Left ventricle myocardium inferior (tissue), 1 donor: ENCODE data around the gene GSAP. TPM values are rescaled to one million over a fixed set of nuclear protein-coding genes. Genes with fewer than 3 reads are reported as not detected.

Source experiments
- DNase-seq: peaks from one replicate; pipeline ENCODE4 v3.0.0-alpha.2; 2020
- H3K27ac ChIP-seq: fragments of 200-600 bp; replicated peaks from 2 replicates; pipeline ENCODE4 v1.8.0; 2021
- H3K27me3 ChIP-seq: fragments of 200-600 bp; 2 replicates; pipeline ENCODE4 v1.8.0; 2021; ENCODE audit warnings: low read depth
- H3K36me3 ChIP-seq: fragments of 200-600 bp; 2 replicates; pipeline ENCODE4 v1.8.0; 2021
- H3K4me1 ChIP-seq: fragments of 200-600 bp; 2 replicates; pipeline ENCODE4 v1.8.0; 2021
- H3K4me3 ChIP-seq: fragments of 200-600 bp; 2 replicates; pipeline ENCODE4 v1.8.0; 2021; ENCODE audit warnings: mild to moderate bottlenecking, moderate library complexity
- H3K9me3 ChIP-seq: fragments of 200-600 bp; replicated peaks from 2 replicates; pipeline ENCODE4 v1.8.0; 2021
- intact Hi-C: fragments of 100-400 bp; cut with micrococcal nuclease; formaldehyde crosslinking; loops from one replicate; pipeline ENCODE4 v1.11.0; 2022
- total RNA-seq: library from RNA; stranded (reverse); fragmentation: NEBNext Ultra II Directional; extraction: Animal tissue kit (Norgen Biotek cat#: 25700); gene quantifications from one replicate; pipeline ENCODE4 v1.2.1, GENCODE V29; 2021
- TF ChIP-seq, protein P1 (sequence below): fragments of 200-600 bp; IDR thresholded peaks from 2 replicates; pipeline ENCODE4 v1.8.0; 2021; ENCODE audit warnings: antibody characterized with exemption, mild to moderate bottlenecking, borderline replicate concordance
- donor health status: DM: no; HTN: yes; CAD: no; lungs with severe emphysema.

Gene GSAP
- total RNA-seq, 1 donor from 2014 or later: 7.2 TPM

DNA sequence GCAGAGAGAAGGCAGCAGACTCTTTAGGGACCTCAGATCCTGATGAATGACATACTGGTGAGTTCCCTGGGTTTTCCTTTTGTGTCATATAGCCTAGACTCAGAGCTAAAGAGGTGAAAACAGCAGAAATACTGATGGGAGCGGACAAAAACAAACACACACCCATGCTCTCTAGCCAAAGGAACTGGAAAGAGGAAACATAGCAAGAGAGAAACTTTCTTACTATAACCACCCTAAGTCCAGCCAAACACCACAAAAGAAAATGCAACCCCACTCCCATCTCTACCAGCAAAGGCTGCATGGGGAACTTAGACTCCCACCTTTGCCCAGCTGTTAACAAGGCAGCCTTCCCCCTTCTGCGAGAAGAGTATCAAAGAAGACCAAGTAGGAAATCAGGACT is 16.3 kb downstream of the GSAP start:
- H3K9me3 ChIP-seq: no peaks in the 10 kb centered on the region
- intact Hi-C loops: no loop called here
- TF ChIP-seq, protein P1, sequence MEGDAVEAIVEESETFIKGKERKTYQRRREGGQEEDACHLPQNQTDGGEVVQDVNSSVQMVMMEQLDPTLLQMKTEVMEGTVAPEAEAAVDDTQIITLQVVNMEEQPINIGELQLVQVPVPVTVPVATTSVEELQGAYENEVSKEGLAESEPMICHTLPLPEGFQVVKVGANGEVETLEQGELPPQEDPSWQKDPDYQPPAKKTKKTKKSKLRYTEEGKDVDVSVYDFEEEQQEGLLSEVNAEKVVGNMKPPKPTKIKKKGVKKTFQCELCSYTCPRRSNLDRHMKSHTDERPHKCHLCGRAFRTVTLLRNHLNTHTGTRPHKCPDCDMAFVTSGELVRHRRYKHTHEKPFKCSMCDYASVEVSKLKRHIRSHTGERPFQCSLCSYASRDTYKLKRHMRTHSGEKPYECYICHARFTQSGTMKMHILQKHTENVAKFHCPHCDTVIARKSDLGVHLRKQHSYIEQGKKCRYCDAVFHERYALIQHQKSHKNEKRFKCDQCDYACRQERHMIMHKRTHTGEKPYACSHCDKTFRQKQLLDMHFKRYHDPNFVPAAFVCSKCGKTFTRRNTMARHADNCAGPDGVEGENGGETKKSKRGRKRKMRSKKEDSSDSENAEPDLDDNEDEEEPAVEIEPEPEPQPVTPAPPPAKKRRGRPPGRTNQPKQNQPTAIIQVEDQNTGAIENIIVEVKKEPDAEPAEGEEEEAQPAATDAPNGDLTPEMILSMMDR: no peak
- peaks cover 13% of the 10 kb centered on the region for H3K36me3 ChIP-seq
- H3K27ac ChIP-seq: no peak overlapping the region
- H3K4me1 ChIP-seq: no peaks in the 10 kb centered on the region
- DNase-seq: no peak
- H3K27me3 ChIP-seq: no peaks in the 10 kb centered on the region
- no peak overlapping the region for H3K4me3 ChIP-seq

DNA sequence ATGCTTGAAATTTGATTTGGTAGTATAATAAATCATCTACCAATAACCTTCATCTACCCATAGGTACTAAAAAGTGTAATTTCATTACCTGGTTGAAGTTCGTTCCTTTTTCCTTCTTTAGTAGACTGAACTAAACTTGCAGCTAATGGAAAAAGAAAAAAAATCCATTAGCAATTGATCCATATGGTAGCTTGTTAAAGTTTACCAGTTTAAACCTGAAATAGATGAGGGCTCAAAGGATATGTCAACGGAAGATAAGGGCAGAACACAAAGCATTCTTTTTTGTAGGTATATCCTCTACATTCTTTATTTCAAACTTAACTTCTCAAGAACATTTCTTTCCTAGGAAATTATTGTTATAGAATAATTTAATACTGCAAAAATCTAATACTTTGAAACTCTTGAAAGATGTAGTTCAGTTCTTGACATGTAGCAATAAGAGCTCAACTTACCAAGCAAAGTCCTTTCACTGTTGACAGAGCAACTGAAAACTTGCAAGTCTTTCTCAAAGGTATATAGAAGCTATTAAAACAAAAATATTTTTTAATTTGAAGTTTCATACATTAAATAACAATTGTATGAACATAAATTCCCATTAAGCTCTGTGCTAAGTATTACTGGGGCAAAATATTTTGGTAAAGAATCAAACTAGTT is 19.1 kb downstream of the GSAP start:
- Histone ChIP-seq H3K27me3 (no peaks in the 10 kb centered on the region), H3K4me1 (no peaks in the 10 kb centered on the region), H3K27ac (no peak overlapping the region), H3K36me3 (peaks cover 19% of the 10 kb centered on the region), H3K9me3 (no peaks in the 10 kb centered on the region), H3K4me3 (no peak overlapping the region)
- TF ChIP-seq, protein P1: no peak
- intact Hi-C loops: no loop called here
- DNase-seq: no peak

DNA sequence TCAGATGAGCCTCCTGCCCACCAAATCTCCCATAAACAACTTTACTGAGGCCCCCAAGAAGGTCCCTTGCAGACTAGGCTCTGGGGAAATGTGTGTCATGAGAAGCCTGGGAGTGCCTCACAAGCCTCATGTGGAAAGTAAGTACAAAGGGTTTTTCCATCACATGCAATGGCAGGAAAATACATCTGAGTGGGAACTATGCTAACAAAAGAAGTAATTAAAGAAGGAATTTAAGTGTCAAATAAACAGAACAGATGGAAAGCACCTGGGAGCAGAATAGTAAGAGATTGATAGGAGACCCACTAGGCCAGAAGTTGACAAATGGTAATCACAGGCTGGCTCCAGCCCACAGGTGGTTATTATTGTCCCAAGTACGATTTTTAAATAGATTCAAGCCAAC is 20.5 kb downstream of the GSAP start:
- intact Hi-C loops: no loop called here
- TF ChIP-seq, protein P1: no peak
- no peak overlapping the region for H3K27ac ChIP-seq

DNA sequence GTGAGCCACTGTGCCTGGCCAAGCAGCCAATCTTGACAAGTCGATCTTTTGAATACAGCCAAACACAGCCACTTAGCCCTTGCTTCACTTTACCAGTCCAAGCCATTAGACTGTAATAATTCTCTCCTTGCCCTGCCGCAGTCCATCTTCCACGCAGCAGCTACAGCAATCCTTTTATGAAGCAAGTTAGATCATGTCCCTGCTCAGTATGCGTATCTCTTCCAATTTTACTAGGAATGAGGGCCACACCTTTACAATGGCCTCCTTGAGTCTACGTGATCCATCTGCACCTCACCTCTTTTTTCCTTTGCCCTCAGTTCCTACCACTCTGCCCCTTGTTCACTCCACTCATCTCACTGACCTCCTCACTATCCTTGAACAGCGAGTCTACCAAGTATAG is 22.2 kb downstream of the GSAP start:
- intact Hi-C loops: no loop called here
- Histone ChIP-seq H3K4me3 (no peak overlapping the region), H3K4me1 (no peaks in the 10 kb centered on the region)

More for the DNA sequence above, 20.5 kb downstream of the GSAP start:
- Histone ChIP-seq H3K9me3 (no peaks in the 10 kb centered on the region), H3K36me3 (peaks cover 19% of the 10 kb centered on the region), H3K4me1 (no peaks in the 10 kb centered on the region), H3K4me3 (no peak overlapping the region), H3K27me3 (no peaks in the 10 kb centered on the region)
- no peak for DNase-seq

DNA sequence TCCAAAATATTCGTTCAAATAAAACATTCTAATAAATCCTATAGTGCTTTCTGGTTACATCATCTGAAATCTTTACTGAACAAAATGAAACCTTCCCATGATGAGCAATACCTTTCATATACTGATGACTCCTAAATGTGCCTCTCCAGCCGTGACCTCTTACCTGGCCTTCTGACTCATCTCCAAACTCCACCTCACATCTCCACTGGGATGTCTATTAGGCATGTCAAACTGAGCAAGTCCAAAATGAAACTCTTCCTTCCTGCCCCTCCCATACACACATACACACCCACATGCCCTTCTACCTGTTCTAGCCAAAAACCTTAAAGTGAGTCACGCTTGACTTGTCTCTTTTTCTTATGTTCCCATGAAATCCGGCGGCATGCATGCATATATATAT is 22.9 kb downstream of the GSAP start:
- intact Hi-C loops: no loop called here
- TF ChIP-seq, protein P1: no peak
- Histone ChIP-seq H3K27ac (no peak overlapping the region), H3K36me3 (peaks cover 19% of the 10 kb centered on the region), H3K27me3 (no peaks in the 10 kb centered on the region), H3K4me3 (no peak overlapping the region), H3K9me3 (no peaks in the 10 kb centered on the region), H3K4me1 (peaks cover 4% of the 10 kb centered on the region)
- DNase-seq: no peak

More for the DNA sequence above, 22.2 kb downstream of the GSAP start:
- Histone ChIP-seq H3K9me3 (no peaks in the 10 kb centered on the region), H3K27me3 (no peaks in the 10 kb centered on the region), H3K27ac (no peak overlapping the region), H3K36me3 (peaks cover 19% of the 10 kb centered on the region)
- DNase-seq: no peak
- TF ChIP-seq, protein P1: no peak
